ENCODE results near the gene PYGL.

PYGL gene

DNA sequence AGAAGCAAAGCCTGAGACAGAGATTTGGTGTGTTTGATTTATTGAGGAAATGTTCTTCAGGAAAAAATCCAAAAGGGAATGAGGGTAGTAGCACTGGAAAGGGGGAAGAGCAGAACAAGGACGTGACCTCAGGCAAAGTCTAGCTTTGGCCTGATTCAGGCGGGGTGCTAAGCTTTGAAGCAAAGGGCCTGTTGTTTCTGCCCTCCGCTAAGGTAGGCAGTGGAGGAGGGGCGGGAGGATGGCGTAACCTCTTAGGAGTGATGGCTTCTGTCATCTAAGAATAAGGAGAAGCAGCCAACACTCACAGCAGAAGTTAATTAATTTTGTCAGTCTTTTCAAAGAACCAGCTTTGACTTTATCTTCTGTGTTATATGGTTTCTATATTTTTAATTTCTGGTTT lies 52.0 kb downstream of the PYGL start:
- Histone ChIP-seq H3K36me3 (no peaks in the 10 kb centered on the region), H3K27me3 (no peaks in the 10 kb centered on the region), H3K4me1 (no peaks in the 10 kb centered on the region), H3K4me3 (no peak overlapping the region), H3K27ac (no peak overlapping the region), H3K9me3 (no peaks in the 10 kb centered on the region)
- intact Hi-C loops (cut with DNase I; ENCODE audit: low total_unique reads), result no loop called here
- TF ChIP-seq, protein P1, sequence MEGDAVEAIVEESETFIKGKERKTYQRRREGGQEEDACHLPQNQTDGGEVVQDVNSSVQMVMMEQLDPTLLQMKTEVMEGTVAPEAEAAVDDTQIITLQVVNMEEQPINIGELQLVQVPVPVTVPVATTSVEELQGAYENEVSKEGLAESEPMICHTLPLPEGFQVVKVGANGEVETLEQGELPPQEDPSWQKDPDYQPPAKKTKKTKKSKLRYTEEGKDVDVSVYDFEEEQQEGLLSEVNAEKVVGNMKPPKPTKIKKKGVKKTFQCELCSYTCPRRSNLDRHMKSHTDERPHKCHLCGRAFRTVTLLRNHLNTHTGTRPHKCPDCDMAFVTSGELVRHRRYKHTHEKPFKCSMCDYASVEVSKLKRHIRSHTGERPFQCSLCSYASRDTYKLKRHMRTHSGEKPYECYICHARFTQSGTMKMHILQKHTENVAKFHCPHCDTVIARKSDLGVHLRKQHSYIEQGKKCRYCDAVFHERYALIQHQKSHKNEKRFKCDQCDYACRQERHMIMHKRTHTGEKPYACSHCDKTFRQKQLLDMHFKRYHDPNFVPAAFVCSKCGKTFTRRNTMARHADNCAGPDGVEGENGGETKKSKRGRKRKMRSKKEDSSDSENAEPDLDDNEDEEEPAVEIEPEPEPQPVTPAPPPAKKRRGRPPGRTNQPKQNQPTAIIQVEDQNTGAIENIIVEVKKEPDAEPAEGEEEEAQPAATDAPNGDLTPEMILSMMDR (IDR thresholded peaks at IDR 0.05), result no peak
- no peak for DNase-seq

DNA sequence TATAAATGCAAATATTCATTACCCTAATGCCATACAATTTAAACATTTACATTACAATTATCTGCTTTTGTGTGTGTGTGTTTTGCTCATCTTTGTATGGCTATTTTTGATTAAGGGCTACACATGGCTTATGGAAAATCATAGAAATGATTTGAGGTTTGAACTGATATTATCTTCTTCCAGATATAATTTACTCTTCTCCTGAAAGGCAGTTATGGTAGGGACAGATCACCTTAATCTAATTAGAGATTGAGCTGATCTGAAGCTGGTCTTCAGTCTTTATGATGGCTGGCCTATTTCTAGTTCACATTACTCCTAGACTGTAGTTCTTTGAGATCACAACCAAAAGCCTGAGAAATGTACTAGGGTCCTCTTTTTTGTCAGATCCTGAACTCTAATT lies 56.8 kb downstream of the PYGL start:
- Histone ChIP-seq H3K4me3 (no peak overlapping the region), H3K27me3 (no peaks in the 10 kb centered on the region), H3K4me1 (no peaks in the 10 kb centered on the region), H3K27ac (no peak overlapping the region), H3K36me3 (no peaks in the 10 kb centered on the region), H3K9me3 (no peaks in the 10 kb centered on the region)
- TF ChIP-seq, protein P1 (IDR thresholded peaks at IDR 0.05), result no peak
- intact Hi-C loops (cut with DNase I; ENCODE audit: low total_unique reads), result no loop called here
- no peak for DNase-seq

DNA sequence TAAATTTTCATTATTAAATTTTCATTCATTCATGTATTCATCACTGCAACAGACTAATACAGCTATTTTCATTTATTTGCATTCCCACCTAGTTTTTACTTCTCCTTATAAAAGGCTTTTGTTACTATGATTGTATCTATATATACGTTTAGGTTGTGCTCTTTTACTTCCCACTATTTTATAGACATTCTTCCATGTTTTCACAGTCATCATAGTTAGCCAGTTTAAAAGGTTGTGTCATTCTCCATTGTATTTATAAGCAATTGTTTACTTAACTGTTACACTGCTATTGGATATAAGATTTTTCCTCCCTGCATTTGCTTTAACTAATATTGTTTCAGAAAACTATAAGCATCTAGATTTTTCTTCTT lies 60.5 kb downstream of the PYGL start:
- TF ChIP-seq, protein P1 (IDR thresholded peaks at IDR 0.05), result no peak
- Histone ChIP-seq H3K36me3 (no peaks in the 10 kb centered on the region), H3K27me3 (no peaks in the 10 kb centered on the region), H3K4me1 (no peaks in the 10 kb centered on the region), H3K9me3 (no peaks in the 10 kb centered on the region), H3K4me3 (no peak overlapping the region), H3K27ac (no peak overlapping the region)
- no peak for DNase-seq
- intact Hi-C loops (cut with DNase I; ENCODE audit: low total_unique reads), result no loop called here

DNA sequence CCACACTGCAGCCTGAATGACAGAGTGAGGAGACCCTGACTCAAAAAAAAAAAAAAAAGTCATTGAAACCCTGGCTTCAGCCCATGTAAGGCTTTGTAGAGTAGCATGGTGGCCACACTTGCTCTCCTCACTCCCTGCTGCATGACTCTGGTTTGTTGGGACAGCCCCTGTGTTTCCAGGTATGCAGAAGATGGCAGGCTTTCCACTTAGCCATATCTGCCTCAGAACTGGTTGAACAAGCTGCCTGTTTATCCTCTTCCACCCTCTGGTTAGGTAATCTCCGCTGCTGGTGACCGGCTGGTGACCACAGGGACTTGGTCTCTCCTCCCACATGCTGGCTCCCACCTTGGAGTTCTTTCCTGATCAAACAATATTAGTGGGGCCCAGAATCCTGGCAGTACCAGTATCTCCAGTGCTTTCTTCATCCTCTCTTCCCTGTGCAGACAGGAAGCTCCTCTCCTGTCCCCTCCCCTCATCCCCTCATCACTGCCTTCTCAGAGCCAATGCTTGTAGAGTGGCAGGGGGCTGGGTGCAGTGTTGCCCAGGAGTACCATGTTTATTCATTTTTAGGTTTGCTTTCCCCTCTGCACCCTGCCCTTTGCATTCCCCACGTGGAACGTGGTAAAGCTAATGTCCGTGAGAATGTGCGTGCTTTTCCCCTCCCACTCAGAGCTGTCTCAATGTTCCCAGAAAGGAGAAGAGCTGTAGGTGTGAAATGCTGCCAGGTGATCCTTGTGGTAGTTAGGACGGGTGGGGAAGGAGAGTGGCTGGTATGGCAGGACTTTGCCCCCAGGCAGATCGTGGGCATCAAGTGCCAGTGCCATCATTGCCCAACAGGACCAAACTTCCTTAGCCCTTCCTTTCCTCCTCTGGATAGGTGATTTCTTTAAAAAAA lies 61.1 kb downstream of the PYGL start:
- no peaks in the 10 kb centered on the region for H3K4me1 ChIP-seq
- H3K27ac ChIP-seq, result no peak overlapping the region
- H3K36me3 ChIP-seq, result no peaks in the 10 kb centered on the region
- no peak overlapping the region for H3K4me3 ChIP-seq
- intact Hi-C loops (cut with DNase I; ENCODE audit: low total_unique reads), result no loop called here
- no peaks in the 10 kb centered on the region for H3K9me3 ChIP-seq
- TF ChIP-seq, protein P1 (IDR thresholded peaks at IDR 0.05), result no peak
- no peak for DNase-seq
- no peaks in the 10 kb centered on the region for H3K27me3 ChIP-seq

DNA sequence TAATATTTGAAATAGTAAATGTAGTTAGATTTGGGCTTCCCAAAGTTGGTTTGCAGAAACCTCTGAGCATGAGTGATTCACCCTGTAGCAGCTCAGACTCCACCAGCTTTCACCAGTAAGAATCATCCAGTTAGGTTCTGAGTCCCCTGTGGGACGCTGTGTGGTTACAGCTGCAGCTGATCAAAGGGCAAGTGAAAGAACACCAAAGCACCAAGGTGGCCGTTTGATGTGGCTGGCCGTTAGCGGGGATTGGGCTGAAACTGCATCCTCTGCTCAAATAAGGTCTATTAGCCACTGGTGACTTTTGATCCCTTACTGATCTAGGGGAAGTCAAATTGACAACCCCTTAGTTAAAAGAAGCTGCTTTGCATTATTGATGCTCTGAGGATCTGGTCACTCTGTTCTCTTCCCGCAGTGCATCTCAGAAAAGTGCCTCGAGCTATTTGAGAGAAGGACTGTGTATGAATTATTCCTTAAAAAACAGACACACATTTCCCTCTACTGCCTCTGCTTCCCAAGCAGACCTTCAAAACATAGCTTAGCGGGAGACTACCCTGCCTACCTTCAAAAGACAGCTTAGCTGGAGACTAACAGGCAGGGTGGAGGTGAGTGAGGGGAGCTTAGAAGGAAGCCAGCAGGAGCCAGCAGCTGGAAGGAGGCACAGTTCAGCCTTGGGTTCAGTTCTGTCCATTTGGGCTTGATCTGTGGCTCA lies 68.8 kb downstream of the PYGL start:
- Histone ChIP-seq H3K27me3 (peaks cover 0 to 27% of the 10 kb centered on the region in 2 donors), H3K27ac (no peak overlapping the region), H3K36me3 (no peaks in the 10 kb centered on the region), H3K9me3 (no peaks in the 10 kb centered on the region), H3K4me1 (peaks cover 0 to 7% (median 5%) of the 10 kb centered on the region in 4 donors), H3K4me3 (no peak overlapping the region)
- intact Hi-C loops (cut with DNase I; ENCODE audit: low total_unique reads), result no loop called here
- TF ChIP-seq, protein P1 (IDR thresholded peaks at IDR 0.05), result no peak
- no peak for DNase-seq

Data from tibial artery (tissue), 4 donors.